ENCODE results near the gene FREM2.

The FREM2 gene

GRCh38 chr13:38775085-38775484 is 88.2 kb downstream of the FREM2 start:
- Histone ChIP-seq H2AFZ (ENCODE audit: low read depth, low read length, severe bottlenecking) (no peak overlapping the region), H3F3A (ENCODE audit: insufficient read depth) (no peaks in the 10 kb centered on the region), H3K4me3 (ENCODE audit: insufficient read depth, low read length, poor library complexity, severe bottlenecking) (no peak overlapping the region), H3K27ac (ENCODE audit: low read depth, low read length) (no peak overlapping the region), H3K79me2 (ENCODE audit: insufficient read depth, low read length) (no peaks in the 10 kb centered on the region), H3K9me2 (replicated peaks; ENCODE audit: insufficient read depth, low read length) (no peaks in the 10 kb centered on the region), H4K20me1 (ENCODE audit: low read depth, low read length) (no peaks in the 10 kb centered on the region), H3K4me2 (ENCODE audit: low read depth, low read length, poor library complexity, severe bottlenecking) (no peak overlapping the region), H3K9me3 (ENCODE audit: insufficient read depth, low read length) (no peaks in the 10 kb centered on the region), H3K36me3 (ENCODE audit: low read length) (no peaks in the 10 kb centered on the region), H3K27me3 (ENCODE audit: low read length) (no peaks in the 10 kb centered on the region), H3K9ac (ENCODE audit: low read length) (no peak overlapping the region)
- TF ChIP-seq CTCF (IDR thresholded peaks at IDR 0.05; ENCODE audit: insufficient read depth, low read length, poor library complexity, severe bottlenecking) (no peak), EZH2phosphoT487 (conservative IDR thresholded peaks at IDR 0.05; ENCODE audit: low read length) (no peak)

GRCh38 chr13:38777347-38778119 is 90.7 kb downstream of the FREM2 start:
- Histone ChIP-seq H3K36me3 (ENCODE audit: low read length) (no peaks in the 10 kb centered on the region), H2AFZ (ENCODE audit: low read depth, low read length, severe bottlenecking) (no peak overlapping the region), H3K79me2 (ENCODE audit: insufficient read depth, low read length) (no peaks in the 10 kb centered on the region), H3K9me2 (replicated peaks; ENCODE audit: insufficient read depth, low read length) (no peaks in the 10 kb centered on the region), H3K4me2 (ENCODE audit: low read depth, low read length, poor library complexity, severe bottlenecking) (no peak overlapping the region), H3F3A (ENCODE audit: insufficient read depth) (no peaks in the 10 kb centered on the region), H3K9me3 (ENCODE audit: insufficient read depth, low read length) (no peaks in the 10 kb centered on the region), H3K27ac (ENCODE audit: low read depth, low read length) (no peak overlapping the region), H3K4me3 (ENCODE audit: insufficient read depth, low read length, poor library complexity, severe bottlenecking) (no peak overlapping the region), H3K9ac (ENCODE audit: low read length) (no peak overlapping the region), H3K27me3 (ENCODE audit: low read length) (no peaks in the 10 kb centered on the region), H4K20me1 (ENCODE audit: low read depth, low read length) (no peaks in the 10 kb centered on the region)
- TF ChIP-seq EZH2phosphoT487 (conservative IDR thresholded peaks at IDR 0.05; ENCODE audit: low read length) (no peak), CTCF (IDR thresholded peaks at IDR 0.05; ENCODE audit: insufficient read depth, low read length, poor library complexity, severe bottlenecking) (no peak)

DNA sequence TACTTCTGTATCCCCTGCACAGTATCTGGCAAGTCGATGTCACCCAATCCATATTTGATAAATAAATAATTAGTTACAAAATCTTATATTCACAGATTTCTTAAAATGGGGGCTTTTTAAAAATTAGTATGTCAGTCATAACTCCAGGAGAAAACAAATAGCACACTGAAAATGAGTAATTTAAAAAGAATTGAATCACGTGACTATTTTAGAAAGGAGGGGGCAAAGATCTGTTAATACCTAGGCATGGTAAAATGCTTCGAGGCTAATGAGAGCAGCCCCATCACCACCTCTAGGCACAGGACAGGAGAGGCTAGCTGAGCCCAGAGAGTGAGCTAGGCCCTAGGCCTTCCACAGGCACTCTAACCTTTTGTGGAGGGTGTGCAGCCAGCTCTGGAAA is 94.7 kb downstream of the FREM2 start:
- H4K20me1 ChIP-seq (ENCODE audit: low read depth, low read length): no peaks in the 10 kb centered on the region
- TF ChIP-seq CTCF (IDR thresholded peaks at IDR 0.05; ENCODE audit: insufficient read depth, low read length, poor library complexity, severe bottlenecking): no peak
- no peak overlapping the region for H2AFZ ChIP-seq (ENCODE audit: low read depth, low read length, severe bottlenecking)
- no peaks in the 10 kb centered on the region for H3F3A ChIP-seq (ENCODE audit: insufficient read depth)
- H3K4me3 ChIP-seq (ENCODE audit: insufficient read depth, low read length, poor library complexity, severe bottlenecking): no peak overlapping the region
- no peaks in the 10 kb centered on the region for H3K9me2 ChIP-seq (replicated peaks; ENCODE audit: insufficient read depth, low read length)
- H3K4me2 ChIP-seq (ENCODE audit: low read depth, low read length, poor library complexity, severe bottlenecking): no peak overlapping the region
- H3K79me2 ChIP-seq (ENCODE audit: insufficient read depth, low read length): no peaks in the 10 kb centered on the region
- no peaks in the 10 kb centered on the region for H3K36me3 ChIP-seq (ENCODE audit: low read length)
- H3K27ac ChIP-seq (ENCODE audit: low read depth, low read length): no peak overlapping the region
- H3K27me3 ChIP-seq (ENCODE audit: low read length): no peaks in the 10 kb centered on the region
- no peaks in the 10 kb centered on the region for H3K9me3 ChIP-seq (ENCODE audit: insufficient read depth, low read length)
- H3K9ac ChIP-seq (ENCODE audit: low read length): no peak overlapping the region
